Measurements from ENCODE around the gene IGFLR1. TPM values are rescaled to one million over a fixed set of nuclear protein-coding genes. Genes with fewer than 3 reads are reported as not detected.

IGFLR1 gene
- total and polyA plus RNA-seq, 2 donors (not counting 3 experiments of a cell fraction or from before 2014, with no cell fraction given) = 2.6 to 7.6 TPM

DNA sequence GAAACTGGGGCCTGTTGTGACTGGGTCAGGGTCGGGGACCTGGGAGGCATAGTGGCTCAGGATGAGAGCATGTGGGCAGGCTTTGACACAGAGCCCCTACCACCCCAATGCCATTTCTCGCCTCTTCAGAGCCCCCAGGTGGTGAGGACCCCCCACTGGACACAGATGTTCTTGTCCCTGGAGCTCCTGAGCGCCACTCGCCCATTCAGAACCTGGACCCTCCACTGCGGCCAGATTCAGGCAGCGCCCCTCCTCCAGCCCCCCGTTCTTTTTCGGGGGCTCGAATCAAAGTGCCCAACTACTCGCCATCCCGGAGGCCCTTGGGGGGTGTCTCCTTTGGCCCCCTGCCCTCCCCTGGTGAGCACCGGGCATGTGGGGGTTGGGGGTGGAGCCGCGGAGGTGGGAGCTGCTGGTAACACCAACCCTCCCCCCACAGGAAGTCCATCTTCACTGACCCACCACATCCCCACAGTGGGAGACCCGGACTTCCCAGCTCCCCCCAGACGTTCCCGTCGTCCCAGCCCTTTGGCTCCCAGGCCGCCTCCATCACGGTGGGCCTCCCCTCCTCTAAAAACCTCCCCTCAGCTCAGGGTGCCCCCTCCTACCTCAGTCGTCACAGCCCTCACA lies 10.4 kb downstream of the IGFLR1 start:
- POLR2A ChIA-PET = no interaction called here
- intact Hi-C loops (cut with micrococcal nuclease) = no loop called here
- no peak for DNase-seq (ENCODE audit: low read depth, low spot score)

More for the DNA sequence above, 10.4 kb downstream of the IGFLR1 start:
- Histone ChIP-seq H4K20me1 (replicated peaks; ENCODE audit: control insufficient read depth, extremely low read depth, insufficient read depth, low read length) (no peaks in the 10 kb centered on the region), H3K4me1 (ENCODE audit: control insufficient read depth, extremely low read depth, insufficient read depth, low read length) (no peaks in the 10 kb centered on the region), H3K27me3 (ENCODE audit: control insufficient read depth in 2 of 2, insufficient read depth in 2 of 2, low read length in 2 of 2) (no peaks in the 10 kb centered on the region), H3K36me3 (ENCODE audit: control insufficient read depth in 2 of 2, extremely low read depth in 1 of 2, insufficient read depth in 2 of 2, low read length in 2 of 2) (peaks cover 17 to 73% of the 10 kb centered on the region in 2 experiments), H3K4me3 (replicated peaks in 1 of 3; ENCODE audit: insufficient read depth in 1 of 3, low read depth in 1 of 3, low read length in 3 of 3) (no peak overlapping the region), H3K9ac (replicated peaks; ENCODE audit: extremely low read depth, insufficient read depth, low read length) (no peak overlapping the region), H3K9me1 (replicated peaks; ENCODE audit: control insufficient read depth, extremely low read depth, insufficient read depth, low read length) (no peaks in the 10 kb centered on the region), H3K4me2 (ENCODE audit: insufficient read depth, low read length) (no peak overlapping the region), H2AFZ (ENCODE audit: low read depth, low read length) (no peak overlapping the region), H3K27ac (ENCODE audit: insufficient read depth, low read depth, low read length) (no peak overlapping the region), H3K79me2 (ENCODE audit: control insufficient read depth, insufficient read depth, low read length) (no peaks in the 10 kb centered on the region), H3K9me3 (replicated peaks; ENCODE audit: control insufficient read depth, insufficient read depth, low read length) (no peaks in the 10 kb centered on the region)
- FAIRE-seq = no peak
- no peak for TF ChIP-seq EZH2 (IDR thresholded peaks at IDR 0.05; ENCODE audit: borderline replicate concordance, low read depth, low read length, severe bottlenecking)
- TF ChIP-seq, protein P1, sequence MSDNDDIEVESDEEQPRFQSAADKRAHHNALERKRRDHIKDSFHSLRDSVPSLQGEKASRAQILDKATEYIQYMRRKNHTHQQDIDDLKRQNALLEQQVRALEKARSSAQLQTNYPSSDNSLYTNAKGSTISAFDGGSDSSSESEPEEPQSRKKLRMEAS (IDR thresholded peaks at IDR 0.05; ENCODE audit: insufficient read depth, insufficient read length) = no peak
- TF ChIP-seq POLR2A (IDR thresholded peaks at IDR 0.05; ENCODE audit: low read depth, low read length) = no peak
- TF ChIP-seq FOS (IDR thresholded peaks at IDR 0.05; ENCODE audit: borderline replicate concordance, insufficient read depth, low read length) = no peak
- TF ChIP-seq, protein P2, sequence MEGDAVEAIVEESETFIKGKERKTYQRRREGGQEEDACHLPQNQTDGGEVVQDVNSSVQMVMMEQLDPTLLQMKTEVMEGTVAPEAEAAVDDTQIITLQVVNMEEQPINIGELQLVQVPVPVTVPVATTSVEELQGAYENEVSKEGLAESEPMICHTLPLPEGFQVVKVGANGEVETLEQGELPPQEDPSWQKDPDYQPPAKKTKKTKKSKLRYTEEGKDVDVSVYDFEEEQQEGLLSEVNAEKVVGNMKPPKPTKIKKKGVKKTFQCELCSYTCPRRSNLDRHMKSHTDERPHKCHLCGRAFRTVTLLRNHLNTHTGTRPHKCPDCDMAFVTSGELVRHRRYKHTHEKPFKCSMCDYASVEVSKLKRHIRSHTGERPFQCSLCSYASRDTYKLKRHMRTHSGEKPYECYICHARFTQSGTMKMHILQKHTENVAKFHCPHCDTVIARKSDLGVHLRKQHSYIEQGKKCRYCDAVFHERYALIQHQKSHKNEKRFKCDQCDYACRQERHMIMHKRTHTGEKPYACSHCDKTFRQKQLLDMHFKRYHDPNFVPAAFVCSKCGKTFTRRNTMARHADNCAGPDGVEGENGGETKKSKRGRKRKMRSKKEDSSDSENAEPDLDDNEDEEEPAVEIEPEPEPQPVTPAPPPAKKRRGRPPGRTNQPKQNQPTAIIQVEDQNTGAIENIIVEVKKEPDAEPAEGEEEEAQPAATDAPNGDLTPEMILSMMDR (IDR thresholded peaks at IDR 0.05; ENCODE audit: extremely low read depth in 1 of 2, insufficient read depth in 1 of 2, low read depth in 1 of 2, low read length in 2 of 2) = no peak
- no peak for TF ChIP-seq JUN (IDR thresholded peaks at IDR 0.05; ENCODE audit: borderline replicate concordance, insufficient read depth, insufficient read length, low read depth)
- no TSS peak for BruUV-seq (replicated peaks)
- CTCF ChIA-PET = interaction anchor here (0.5 kb wide), 1 partner anchor 11 kb away, joined by 5 read pairs; no protein-coding TSS in a partner anchor
- dilution Hi-C loops (cut with MboI; ENCODE audit: extremely low pct_ligation_motif_present, low sequenced_read_pairs) = no loop called here
